Measurements from ENCODE around the gene HABP2. TPM values are rescaled to one million over a fixed set of nuclear protein-coding genes. Genes with fewer than 3 reads are reported as not detected.
A peak's percentile ranks its signal among the peaks of the same experiment; 100 is the strongest.

The HABP2 gene
- polyA plus RNA-seq, 1 of the 3 experiments (the other 2 are of a cell fraction): not detected

GRCh38 chr10:113550365-113550764, 2.5 kb upstream of the HABP2 start:
- POLR2A ChIA-PET: no interaction called here
- Histone ChIP-seq H3K4me1 (ENCODE audit: control insufficient read depth in 1 of 2, insufficient read depth in 2 of 2, low read depth in 1 of 2, low read length in 1 of 2) (peaks cover 0 to 3% of the 10 kb centered on the region in 2 experiments; a peak in 2 of 4 replicates), H3K27me3 (ENCODE audit: insufficient read depth) (no peaks in the 10 kb centered on the region), H2AFZ (ENCODE audit: low read depth) (no peak overlapping the region; the same call in 1 of the 2 replicates), H3K4me3 (ENCODE audit: low read depth in 2 of 2, low read length in 1 of 2) (no peak overlapping the region), H4K20me1 (ENCODE audit: insufficient read depth) (no peaks in the 10 kb centered on the region), H3K9me2 (no peaks in the 10 kb centered on the region), H3K9ac (no peak overlapping the region), H3F3A (replicated peaks; ENCODE audit: insufficient read depth) (no peaks in the 10 kb centered on the region), H3K4me2 (no peak overlapping the region), H3K27ac (ENCODE audit: low read depth in 2 of 2, low read length in 1 of 2) (no peak overlapping the region), H3K79me2 (ENCODE audit: insufficient read depth) (no peaks in the 10 kb centered on the region), H3K36me3 (replicated peaks in 1 of 2; ENCODE audit: control insufficient read depth in 1 of 2, insufficient read depth in 2 of 2, low read length in 1 of 2) (no peaks in the 10 kb centered on the region), H3K9me3 (no peaks in the 10 kb centered on the region)
- CTCF ChIA-PET: no interaction called here
- no peak for DNase-seq
- WGBS (ENCODE audit: low lambda C conversion rate): 68% methylated on average over 6 of the region's 6 CpGs
- TF ChIP-seq GABPA (IDR thresholded peaks at IDR 0.05; ENCODE audit: low read depth) (peak; percentile 52), RCOR1 (IDR thresholded peaks at IDR 0.05; ENCODE audit: low read length) (no peak)

GRCh38 chr10:113552014-113552413, 839 bp upstream of the HABP2 start:
- no peaks in the 10 kb centered on the region for H3F3A ChIP-seq (replicated peaks; ENCODE audit: insufficient read depth)
- TF ChIP-seq POLR2AphosphoS5 (IDR thresholded peaks at IDR 0.05; ENCODE audit: low read depth, low read length) (no peak), REST (IDR thresholded peaks at IDR 0.05; ENCODE audit: low read depth, low read length) (no peak), CHD2 (IDR thresholded peaks at IDR 0.05; ENCODE audit: low read length, partially characterized antibody) (no peak), FOSL2 (IDR thresholded peaks at IDR 0.05; ENCODE audit: borderline replicate concordance, low read depth) (no peak), TAF1 (IDR thresholded peaks at IDR 0.05; ENCODE audit: borderline replicate concordance, low read depth, low read length) (no peak), USF1 (IDR thresholded peaks at IDR 0.05; ENCODE audit: borderline replicate concordance, low read depth) (no peak), JUND (IDR thresholded peaks at IDR 0.05) (no peak), EZH2phosphoT487 (IDR thresholded peaks at IDR 0.05; ENCODE audit: borderline replicate concordance, low read depth) (no peak), NRF1 (IDR thresholded peaks at IDR 0.05; ENCODE audit: low read depth, low read length) (no peak), MEF2A (IDR thresholded peaks at IDR 0.05; ENCODE audit: borderline replicate concordance, low read depth) (no peak), RXRA (IDR thresholded peaks at IDR 0.05; ENCODE audit: borderline replicate concordance, low read depth) (no peak), NFIC (IDR thresholded peaks at IDR 0.05; ENCODE audit: borderline replicate concordance) (no peak), ELF1 (IDR thresholded peaks at IDR 0.05) (no peak)
- H3K27me3 ChIP-seq (ENCODE audit: insufficient read depth): no peaks in the 10 kb centered on the region
- ChIA-PET CTCF (interaction anchor here (1.0 kb wide), 1 partner anchor 11 kb away, joined by 4 read pairs; no protein-coding TSS in a partner anchor), POLR2A (no interaction called here)
- H3K9me2 ChIP-seq: no peaks in the 10 kb centered on the region
- H3K79me2 ChIP-seq (ENCODE audit: insufficient read depth): no peaks in the 10 kb centered on the region
- H3K9me3 ChIP-seq: no peaks in the 10 kb centered on the region
- H3K4me3 ChIP-seq (ENCODE audit: low read depth in 2 of 2, low read length in 1 of 2): no peak overlapping the region
- WGBS (ENCODE audit: low lambda C conversion rate): 83% methylated on average over 2 of the region's 3 CpGs
- peaks cover 3 to 6% of the 10 kb centered on the region in 2 experiments; a peak in 3 of 4 replicates for H3K4me1 ChIP-seq (ENCODE audit: control insufficient read depth in 1 of 2, insufficient read depth in 2 of 2, low read depth in 1 of 2, low read length in 1 of 2)
- H3K4me2 ChIP-seq: no peak overlapping the region
- H3K9ac ChIP-seq: no peak overlapping the region
- no peak overlapping the region for H3K27ac ChIP-seq (ENCODE audit: low read depth in 2 of 2, low read length in 1 of 2)
- no peak overlapping the region for H2AFZ ChIP-seq (ENCODE audit: low read depth)
- H4K20me1 ChIP-seq (ENCODE audit: insufficient read depth): no peaks in the 10 kb centered on the region
- H3K36me3 ChIP-seq (replicated peaks in 1 of 2; ENCODE audit: control insufficient read depth in 1 of 2, insufficient read depth in 2 of 2, low read length in 1 of 2): no peaks in the 10 kb centered on the region
- DNase-seq: no peak

All from SK-N-SH (cell line).